Hepatocyte (in vitro differentiated cells): ENCODE results near the gene RPL10.

Experiments
- CTCF ChIP-seq: fragments of 200-600 bp; sonication (generic); IDR thresholded peaks from 2 replicates; pipeline ENCODE4 v1.5.1; 2016; ENCODE audit warnings: antibody characterized with exemption, mild to moderate bottlenecking; ENCODE audit not compliant: poor library complexity
- EZH2 ChIP-seq: fragments of 200-600 bp; sonication (generic); IDR thresholded peaks from 2 replicates; pipeline ENCODE4 v1.6.1; 2016; ENCODE audit warnings: antibody characterized with exemption, mild to moderate bottlenecking, borderline replicate concordance

DNA sequence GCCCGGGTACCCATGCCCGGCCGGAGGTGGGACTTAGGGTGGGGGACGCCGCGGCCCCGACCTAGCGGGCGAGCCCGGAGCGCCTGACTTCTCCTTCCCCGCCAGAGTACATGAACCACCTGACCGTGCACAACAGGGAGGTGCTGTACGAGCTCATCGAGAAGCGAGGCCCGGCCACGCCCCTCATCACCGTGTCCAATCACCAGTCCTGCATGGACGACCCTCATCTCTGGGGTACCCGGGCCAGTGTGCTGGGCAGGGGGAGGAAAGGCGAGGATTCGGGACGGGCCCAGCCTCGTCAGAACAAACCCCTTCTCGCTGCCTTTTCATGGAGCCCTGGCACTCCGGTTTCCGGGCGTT, 13.8 kb downstream of the RPL10 start:
- TF ChIP-seq CTCF (no peak), EZH2 (no peak)
